RWPE2 (cell line): ENCODE measurements around the gene SLC26A3.

ENCODE experiments used
- ATAC-seq: fragments of 200-7000 bp; cut with Tn5 transposase; 3 replicates; pipeline ENCODE4 v1.9.1; 2021; ENCODE audit warnings: low read depth
- DNase-seq: peaks from one replicate; pipeline ENCODE4 v3.0.0-alpha.2; 2020; ENCODE audit warnings: low spot score
- H3K27ac ChIP-seq: fragments of 450-650 bp; 2 replicates; pipeline ENCODE4 v1.5.1; 2017; ENCODE audit warnings: mild to moderate bottlenecking; ENCODE audit not compliant: poor library complexity, severe bottlenecking
- H3K27me3 ChIP-seq: fragments of 250-450 bp; sonication (Bioruptor Pico); 2 replicates; pipeline ENCODE4 v1.5.1; 2021; ENCODE audit warnings: mild to moderate bottlenecking, moderate library complexity; ENCODE audit not compliant: insufficient read depth, poor library complexity, severe bottlenecking
- H3K36me3 ChIP-seq: fragments of 250-450 bp; sonication (Bioruptor Pico); 2 replicates; pipeline ENCODE4 v1.5.1; 2020; ENCODE audit warnings: low read depth, mild to moderate bottlenecking, moderate library complexity
- H3K4me1 ChIP-seq: fragments of 250-450 bp; sonication (Bioruptor Pico); 2 replicates; pipeline ENCODE4 v1.5.1; 2021; ENCODE audit warnings: mild to moderate bottlenecking, moderate library complexity; ENCODE audit not compliant: insufficient read depth, poor library complexity, severe bottlenecking
- H3K4me3 ChIP-seq: fragments of 250-450 bp; sonication (Bioruptor Pico); 2 replicates; pipeline ENCODE4 v1.5.1; 2021; ENCODE audit warnings: mild to moderate bottlenecking, moderate library complexity; ENCODE audit not compliant: severe bottlenecking
- H3K9me3 ChIP-seq: fragments of 250-450 bp; sonication (Bioruptor Pico); 2 replicates; pipeline ENCODE4 v1.5.1; 2021; ENCODE audit warnings: mild to moderate bottlenecking, moderate library complexity; ENCODE audit not compliant: severe bottlenecking
- TF ChIP-seq, protein P1 (sequence below): fragments of 450-650 bp; IDR thresholded peaks from one replicate; pipeline ENCODE4 v1.5.1; 2017; ENCODE audit warnings: mild to moderate bottlenecking, moderate library complexity; ENCODE audit not compliant: poor library complexity, severe bottlenecking

The SLC26A3 gene

DNA sequence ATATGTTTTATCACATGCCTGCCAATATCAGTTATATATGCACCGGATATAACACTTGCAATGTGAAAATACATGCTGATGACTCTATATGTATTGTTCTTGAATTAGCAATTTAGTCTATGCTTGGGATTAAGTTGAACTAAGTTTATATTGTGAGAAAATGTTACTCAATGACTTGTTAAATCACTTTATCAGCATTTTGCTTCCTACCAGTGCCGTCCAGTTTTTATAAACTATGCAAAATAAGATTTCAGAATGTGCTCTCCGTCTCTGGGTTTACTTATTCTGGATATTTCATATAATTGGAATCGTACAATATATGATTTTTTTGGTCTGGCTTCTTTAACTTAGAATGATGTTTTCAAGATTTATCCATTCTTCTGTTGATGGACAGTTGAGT is 25.5 kb upstream of the SLC26A3 start:
- no peak overlapping the region for H3K27ac ChIP-seq
- DNase-seq, result no peak
- ATAC-seq, result no peak
- TF ChIP-seq, protein P1, sequence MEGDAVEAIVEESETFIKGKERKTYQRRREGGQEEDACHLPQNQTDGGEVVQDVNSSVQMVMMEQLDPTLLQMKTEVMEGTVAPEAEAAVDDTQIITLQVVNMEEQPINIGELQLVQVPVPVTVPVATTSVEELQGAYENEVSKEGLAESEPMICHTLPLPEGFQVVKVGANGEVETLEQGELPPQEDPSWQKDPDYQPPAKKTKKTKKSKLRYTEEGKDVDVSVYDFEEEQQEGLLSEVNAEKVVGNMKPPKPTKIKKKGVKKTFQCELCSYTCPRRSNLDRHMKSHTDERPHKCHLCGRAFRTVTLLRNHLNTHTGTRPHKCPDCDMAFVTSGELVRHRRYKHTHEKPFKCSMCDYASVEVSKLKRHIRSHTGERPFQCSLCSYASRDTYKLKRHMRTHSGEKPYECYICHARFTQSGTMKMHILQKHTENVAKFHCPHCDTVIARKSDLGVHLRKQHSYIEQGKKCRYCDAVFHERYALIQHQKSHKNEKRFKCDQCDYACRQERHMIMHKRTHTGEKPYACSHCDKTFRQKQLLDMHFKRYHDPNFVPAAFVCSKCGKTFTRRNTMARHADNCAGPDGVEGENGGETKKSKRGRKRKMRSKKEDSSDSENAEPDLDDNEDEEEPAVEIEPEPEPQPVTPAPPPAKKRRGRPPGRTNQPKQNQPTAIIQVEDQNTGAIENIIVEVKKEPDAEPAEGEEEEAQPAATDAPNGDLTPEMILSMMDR, result no peak
- peaks cover 2% of the 10 kb centered on the region for H3K9me3 ChIP-seq
- H3K4me3 ChIP-seq, result no peak overlapping the region
- no peaks in the 10 kb centered on the region for H3K27me3 ChIP-seq
- no peaks in the 10 kb centered on the region for H3K4me1 ChIP-seq
- no peaks in the 10 kb centered on the region for H3K36me3 ChIP-seq

DNA sequence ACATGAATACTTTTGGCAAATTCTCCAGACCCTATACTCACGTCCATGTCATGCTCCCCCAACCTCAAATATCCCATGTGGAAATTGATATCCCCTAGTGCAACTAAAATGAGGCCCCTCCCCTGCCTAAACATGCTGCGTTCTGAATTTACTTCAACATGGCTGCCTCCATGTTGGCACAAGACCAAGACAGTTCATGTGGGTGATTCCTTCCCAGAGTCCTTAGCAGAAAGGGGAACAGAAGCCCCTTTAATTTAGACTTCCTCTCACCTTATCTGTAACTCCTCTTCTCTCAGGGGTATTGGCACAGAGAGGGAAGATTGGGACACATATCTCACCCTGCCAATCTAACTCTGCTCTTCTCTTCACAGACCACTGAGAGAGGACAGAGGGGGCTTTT is 24.5 kb upstream of the SLC26A3 start:
- no peaks in the 10 kb centered on the region for H3K27me3 ChIP-seq
- H3K27ac ChIP-seq, result no peak overlapping the region
- peaks cover 2% of the 10 kb centered on the region for H3K9me3 ChIP-seq
- ATAC-seq (no peak), DNase-seq (no peak)
- no peaks in the 10 kb centered on the region for H3K4me1 ChIP-seq
- H3K36me3 ChIP-seq, result no peaks in the 10 kb centered on the region
- TF ChIP-seq, protein P1, result no peak
- H3K4me3 ChIP-seq, result no peak overlapping the region

DNA sequence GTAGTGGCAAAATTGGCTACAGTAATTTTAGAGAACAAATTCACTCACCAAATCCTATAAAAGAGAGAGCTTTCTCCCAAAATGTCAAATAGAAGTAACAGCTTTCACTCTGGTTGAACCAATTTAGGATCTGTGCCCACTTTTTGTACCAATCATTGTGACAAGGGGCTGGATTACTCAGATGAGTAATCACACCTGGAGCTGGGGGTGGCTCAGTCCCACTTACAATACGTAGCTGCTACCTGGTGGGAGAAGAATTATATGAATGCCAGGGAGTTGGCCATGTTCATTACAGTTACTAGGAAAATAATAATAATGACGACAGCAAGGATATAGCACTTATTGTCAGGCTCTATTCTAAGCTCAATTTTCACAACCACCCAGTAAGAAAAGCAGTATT is 23.4 kb upstream of the SLC26A3 start:
- Histone ChIP-seq H3K36me3 (no peaks in the 10 kb centered on the region), H3K27ac (no peak overlapping the region), H3K4me3 (no peak overlapping the region), H3K27me3 (no peaks in the 10 kb centered on the region), H3K9me3 (peaks cover 2% of the 10 kb centered on the region), H3K4me1 (no peaks in the 10 kb centered on the region)
- TF ChIP-seq, protein P1, result no peak
- DNase-seq, result no peak
- ATAC-seq, result no peak

DNA sequence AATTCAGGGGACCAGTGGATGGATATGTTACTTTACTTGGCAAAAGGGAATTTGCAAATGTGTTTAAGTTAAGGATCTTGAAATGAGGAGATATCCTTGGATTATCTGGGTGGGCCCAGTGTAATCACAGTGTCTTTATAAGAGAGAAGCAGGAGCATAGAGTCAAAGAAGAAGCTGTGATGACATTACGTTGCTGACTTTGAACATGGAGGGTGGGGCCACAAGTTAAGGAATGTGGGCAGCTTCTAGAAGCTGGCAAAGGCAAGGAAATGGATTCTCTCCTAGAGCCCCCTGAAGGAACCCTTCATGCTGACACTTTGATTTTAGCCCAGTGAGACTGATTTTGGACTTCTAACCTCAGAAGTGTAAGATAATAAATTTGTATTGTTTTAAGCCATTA is 21.8 kb upstream of the SLC26A3 start:
- Histone ChIP-seq H3K4me1 (no peaks in the 10 kb centered on the region), H3K36me3 (no peaks in the 10 kb centered on the region), H3K27me3 (no peaks in the 10 kb centered on the region), H3K9me3 (peaks cover 2% of the 10 kb centered on the region), H3K4me3 (no peak overlapping the region), H3K27ac (no peak overlapping the region)
- TF ChIP-seq, protein P1, result no peak
- ATAC-seq (no peak), DNase-seq (no peak)

DNA sequence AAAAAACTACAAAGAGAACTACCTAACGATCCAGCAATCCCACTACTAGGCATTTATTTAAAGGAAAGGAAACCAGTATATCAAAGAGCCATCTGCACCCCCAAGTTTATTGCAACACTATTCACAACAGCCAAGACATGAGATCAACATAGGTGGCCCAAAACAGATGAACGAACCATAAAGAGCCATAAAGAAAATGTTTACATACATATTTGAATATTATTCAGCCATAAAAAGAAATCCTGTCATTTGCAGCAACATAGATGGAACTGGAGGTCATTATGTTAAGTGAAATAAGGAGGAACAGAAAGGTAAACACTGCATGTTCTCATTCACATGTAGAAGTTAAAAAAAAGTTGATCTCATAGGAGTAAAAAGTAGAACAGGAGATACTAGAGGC is 15.6 kb upstream of the SLC26A3 start:
- no peaks in the 10 kb centered on the region for H3K9me3 ChIP-seq
- DNase-seq (no peak), ATAC-seq (no peak)
- H3K27ac ChIP-seq, result no peak overlapping the region
- no peak overlapping the region for H3K4me3 ChIP-seq
- no peaks in the 10 kb centered on the region for H3K27me3 ChIP-seq
- TF ChIP-seq, protein P1, result no peak
- no peaks in the 10 kb centered on the region for H3K4me1 ChIP-seq
- no peaks in the 10 kb centered on the region for H3K36me3 ChIP-seq
